ENCODE measurements around the gene SLC43A1.
A peak's percentile ranks its signal among the peaks of the same experiment; 100 is the strongest.

Gene SLC43A1

DNA sequence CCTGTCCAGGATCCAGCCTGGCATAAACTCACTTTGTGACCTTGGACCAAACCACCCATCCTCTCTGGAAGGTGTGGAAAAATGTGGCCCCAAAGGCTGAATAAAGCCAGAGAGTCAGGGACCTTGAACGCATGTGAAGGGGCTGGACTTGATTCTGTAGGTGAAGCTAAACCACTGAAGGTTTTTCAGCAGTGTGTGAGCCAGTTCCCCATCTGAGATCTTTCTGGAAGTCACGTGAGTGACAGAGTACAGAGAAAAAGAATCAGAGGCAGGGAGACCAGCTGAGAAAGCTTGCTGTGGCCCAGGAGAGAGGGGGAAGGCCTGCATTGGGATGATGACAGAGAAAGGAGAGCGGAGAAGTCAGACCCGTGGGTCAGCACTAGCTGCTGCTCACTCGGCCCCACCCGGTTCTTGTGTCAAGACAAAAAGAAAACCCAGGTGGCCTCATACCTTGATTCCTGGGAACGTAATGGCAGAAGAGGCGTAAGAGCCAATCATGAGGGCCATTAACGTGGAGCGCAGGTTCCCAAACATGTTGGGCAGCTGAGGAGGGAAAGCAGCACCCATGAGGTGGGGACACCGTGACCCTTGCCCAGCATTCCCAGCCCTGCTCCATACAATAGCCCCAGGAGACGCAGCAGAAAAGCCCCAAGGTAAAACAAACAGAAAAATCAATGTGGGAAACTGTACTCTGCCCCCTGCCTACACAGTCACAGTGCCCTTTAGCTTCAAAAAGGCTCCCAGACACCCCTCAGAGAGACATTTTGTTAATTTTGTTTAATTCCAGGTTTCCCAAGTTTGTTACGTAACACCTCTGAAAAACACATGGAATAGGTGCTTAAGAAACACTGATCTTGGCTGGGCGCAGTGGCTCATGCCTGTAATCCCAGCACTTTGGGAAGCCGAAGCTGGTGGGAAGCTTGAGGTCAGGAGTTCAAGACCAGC is 17.9 kb downstream of the SLC43A1 start:
- no peak for DNase-seq

GRCh38 chr11:57496109-57496820 is 19.2 kb downstream of the SLC43A1 start:
- no peak for DNase-seq

DNA sequence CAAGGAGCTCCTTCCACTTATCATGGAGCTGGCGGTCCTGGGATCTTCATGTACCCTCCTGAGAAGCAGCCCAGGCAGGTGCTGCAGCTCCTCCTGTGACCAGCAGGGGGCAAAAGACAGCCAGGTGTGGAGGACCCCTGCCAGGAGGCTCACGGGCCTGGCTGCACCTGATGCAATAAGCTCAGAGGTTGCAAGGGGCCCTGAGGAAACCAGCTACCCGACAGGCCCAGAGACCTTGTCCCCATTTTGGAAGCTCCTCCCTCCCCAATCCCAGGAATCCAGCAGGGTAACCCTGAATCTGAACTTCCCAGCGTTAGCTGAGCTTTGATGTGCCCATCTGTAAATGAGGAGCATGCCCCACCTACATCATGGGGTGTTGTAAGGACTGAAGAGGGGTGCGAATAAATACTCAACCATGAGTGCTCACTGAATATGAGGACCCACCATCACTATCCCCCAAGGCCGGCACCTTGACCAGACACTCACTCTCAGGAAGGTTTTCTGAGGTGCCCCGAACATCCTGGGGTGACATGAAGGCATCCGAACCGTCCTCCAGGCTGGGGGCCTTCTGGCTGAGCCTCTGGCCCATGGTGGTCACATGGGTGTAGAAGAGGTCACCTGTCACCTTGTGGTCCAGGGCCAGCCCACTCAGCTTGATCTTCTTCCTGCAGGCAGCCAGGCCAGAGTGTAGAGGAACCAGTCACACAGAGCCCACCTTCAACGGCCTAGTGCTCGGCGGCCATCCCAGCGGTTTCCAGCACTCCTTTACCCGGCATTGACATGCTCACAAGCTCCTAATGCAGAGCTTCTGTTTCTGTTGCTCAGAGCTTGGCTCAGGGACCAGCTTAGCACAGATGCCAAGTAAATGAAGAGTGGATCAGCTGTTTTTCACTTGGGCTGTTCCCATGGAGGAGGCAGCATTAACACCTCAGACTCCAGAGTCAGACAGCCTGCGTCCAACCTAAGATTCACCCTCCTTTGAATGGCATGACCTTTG is 21.7 kb downstream of the SLC43A1 start:
- peak; percentile 54 for DNase-seq

GRCh38 chr11:57491371-57492061 is 24.0 kb downstream of the SLC43A1 start:
- peak; percentile 74 for DNase-seq

- no peak for DNase-seq
These were observed 24.9 kb downstream of the SLC43A1 start for GRCh38 chr11:57490456-57491248.

DNA sequence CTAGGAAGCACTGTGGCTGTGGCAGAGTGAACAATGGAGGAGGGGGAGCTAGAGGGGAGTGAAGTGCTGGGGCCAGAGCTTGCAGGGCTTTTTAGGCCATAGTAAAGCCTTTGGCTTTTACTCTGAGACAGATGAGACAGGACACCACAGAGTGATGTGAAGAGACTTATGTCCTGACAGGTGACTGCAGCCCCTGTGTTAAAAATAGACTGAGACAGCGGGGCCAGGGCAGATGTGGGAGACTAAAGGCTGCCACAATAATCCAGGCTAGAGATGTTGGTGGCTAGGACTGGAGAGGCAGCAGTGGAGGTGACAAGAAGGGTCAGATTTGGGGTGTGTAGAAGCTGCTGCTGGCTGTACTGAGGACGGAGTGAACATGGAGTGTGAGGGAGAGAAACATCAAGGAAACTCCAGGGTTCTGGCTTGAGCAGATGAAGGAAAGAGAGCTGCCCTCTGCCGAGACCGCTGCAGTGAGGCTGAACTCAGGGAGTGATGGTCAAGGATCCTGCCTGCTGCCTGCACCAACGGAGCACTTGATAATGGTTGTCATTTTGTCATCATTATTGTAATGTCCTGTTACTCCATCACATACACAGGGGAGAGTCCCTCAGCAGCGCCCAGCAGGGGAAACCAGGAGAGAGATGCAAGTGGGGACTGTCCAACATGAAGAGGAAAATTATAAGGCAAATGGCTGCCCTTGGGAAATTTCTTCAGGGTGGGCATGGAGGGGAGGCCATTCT is 27.4 kb downstream of the SLC43A1 start:
- no peak for DNase-seq

- no peak for DNase-seq
These were observed 28.3 kb downstream of the SLC43A1 start for GRCh38 chr11:57487021-57487778.

DNA sequence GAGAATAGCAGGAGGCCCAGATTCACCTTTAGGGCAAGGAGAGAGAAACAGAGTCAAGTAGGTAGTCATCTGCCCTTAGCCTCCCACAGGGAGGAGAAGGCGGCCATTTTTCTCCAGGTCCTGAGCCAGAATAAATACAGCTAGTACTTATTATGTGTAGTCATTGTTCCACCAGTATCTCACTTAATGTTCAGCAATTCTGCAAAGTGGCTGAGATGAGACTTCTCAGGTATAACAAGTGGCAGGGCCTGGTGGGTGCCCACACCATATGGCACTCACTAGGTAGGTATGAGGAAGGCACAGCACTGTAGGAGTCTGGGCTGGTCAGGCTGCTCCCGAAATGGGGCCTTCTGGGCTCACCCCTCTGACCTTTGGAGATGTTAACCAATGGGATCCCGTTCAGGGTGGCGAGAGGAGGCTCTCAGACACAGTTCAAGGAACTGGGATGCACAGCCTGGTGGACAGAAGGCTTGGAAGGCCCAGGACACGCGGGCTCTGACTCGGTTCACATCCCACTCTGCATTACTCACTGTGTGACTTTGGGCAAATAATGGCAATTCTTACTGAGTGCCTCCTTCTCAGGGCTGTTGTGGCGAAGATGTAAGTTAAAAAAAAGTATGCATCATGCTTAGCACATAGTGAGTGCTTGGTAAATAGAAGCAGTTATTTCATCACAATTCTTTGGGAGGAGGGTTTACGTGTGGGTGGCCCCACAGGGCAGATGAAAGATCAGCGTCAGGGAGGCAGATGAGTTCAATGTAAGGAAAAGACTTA is 30.1 kb downstream of the SLC43A1 start:
- no peak for DNase-seq

DNA sequence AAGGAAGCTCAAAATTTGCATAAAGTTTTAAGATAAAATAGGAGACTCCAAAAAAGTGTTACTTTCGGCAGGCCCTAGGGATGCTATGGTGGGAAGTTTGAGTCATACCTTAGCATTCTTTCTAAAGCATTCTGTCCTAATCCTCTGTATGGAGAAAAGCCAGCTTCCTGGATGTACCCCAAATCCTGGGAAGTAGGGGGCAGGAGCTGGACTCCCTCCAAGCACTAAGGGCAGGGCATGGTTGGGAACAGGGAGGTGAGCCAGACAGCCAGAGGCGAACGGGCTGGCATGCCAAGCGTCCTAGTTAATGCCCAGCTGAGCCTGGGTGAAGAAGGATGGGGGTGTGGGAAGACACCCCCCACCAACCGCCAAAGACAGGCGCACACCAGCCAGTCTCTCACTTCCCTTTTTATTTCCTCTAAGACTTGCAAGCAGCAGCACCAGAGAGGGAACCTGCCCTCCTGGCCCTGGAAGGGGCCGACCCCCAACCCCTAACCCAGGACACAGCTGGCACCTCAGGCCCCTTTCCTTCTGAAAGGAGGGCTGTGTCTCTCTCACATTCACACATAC is 31.3 kb downstream of the SLC43A1 start:
- DNase-seq = no peak

- DNase-seq = no peak
These were observed 32.0 kb downstream of the SLC43A1 start for GRCh38 chr11:57483562-57483918.

- peak; percentile 54 for DNase-seq
These were observed 32.5 kb downstream of the SLC43A1 start for GRCh38 chr11:57482782-57483561.

- no peak for DNase-seq
These were observed 33.4 kb downstream of the SLC43A1 start for GRCh38 chr11:57481915-57482781.

GRCh38 chr11:57481315-57481714 is 34.2 kb downstream of the SLC43A1 start:
- no peak for DNase-seq

DNA sequence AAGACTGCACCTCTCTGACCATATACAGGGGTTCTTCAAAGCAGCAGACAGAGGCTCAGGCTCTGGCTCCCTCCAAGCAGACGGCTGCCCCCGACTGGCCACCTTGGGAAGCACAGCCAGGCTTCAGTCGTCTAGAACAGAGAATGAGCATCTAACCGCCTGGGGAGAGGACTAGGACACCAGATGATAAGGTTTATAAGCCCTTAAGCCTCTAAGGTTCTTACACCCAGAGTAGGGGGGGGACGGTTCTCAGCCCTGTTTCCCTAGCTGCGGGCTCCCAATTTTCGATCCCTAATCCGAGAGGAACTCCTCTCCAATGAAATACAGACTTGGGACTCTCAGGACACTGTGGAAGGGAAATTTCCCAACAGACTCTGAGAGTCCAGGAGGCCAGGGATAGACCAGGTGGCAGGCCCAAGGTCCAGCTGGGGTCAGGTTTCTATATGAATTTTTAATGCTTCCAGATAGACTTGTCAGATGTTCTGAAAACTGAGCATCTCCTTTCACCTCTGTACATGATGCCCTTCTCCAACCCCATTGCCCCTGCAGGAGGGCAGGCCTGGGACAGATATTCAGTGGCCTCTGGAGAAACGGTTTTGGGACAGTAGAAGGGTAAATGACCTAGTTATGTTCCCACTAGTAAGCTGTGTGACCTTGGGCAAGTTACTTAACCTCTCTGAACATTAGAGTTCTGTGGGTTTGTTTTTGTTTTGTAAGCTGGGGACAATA is 34.9 kb downstream of the SLC43A1 start:
- peak; percentile 86 for DNase-seq

DNA sequence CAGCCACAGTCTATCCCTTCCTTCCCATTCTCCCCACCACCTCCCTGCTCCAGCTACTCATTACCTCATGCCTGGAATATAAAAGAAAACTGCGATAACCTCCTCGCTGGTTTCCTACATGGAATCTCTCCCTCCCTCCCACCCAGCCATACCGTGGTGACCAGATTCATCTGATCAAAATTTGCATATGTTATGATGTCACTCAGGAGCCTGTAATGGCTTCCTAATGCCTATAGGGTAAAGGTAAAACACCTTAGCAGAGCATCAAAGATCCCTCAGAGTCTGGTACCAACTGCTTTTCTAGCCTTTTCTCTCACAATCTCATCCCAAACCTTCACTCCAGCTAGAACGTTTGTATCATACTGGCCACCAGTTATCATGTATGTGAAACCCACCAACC is 35.6 kb downstream of the SLC43A1 start:
- no peak for DNase-seq

DNA sequence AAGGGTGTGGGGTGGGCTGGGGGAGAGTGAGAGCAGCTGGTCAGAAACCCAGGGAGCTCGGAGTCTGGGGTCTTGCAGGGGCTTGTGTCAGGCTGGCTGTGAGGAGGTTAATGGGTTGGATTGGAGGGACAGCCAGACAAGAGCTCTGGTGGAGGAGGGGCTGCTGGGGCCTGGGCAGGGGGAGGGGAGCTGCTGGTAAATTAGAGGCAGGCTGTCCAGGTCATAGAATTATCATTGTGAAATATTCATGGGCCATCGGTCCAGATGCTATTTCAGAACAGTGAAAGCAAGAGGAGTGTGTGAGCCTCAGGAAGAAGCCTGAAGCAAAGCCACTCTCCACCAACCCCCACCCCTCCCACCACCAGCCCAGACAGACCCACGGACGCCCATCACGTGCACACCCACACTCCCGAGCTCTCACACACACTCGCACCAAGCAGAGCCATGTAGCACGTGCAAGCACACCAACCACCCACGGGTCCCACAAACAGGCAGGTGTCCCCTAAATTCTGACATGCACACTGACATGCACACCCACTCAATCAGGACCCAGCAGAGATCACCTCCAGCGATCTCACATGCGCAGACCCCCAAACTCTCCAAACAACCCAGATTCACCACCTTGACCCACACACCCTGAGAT is 36.4 kb downstream of the SLC43A1 start:
- no peak for DNase-seq

Data from hematopoietic multipotent progenitor cell treated with erythropoietin and hydrocortisone succinate and interleukin-3 and kit ligand, for 8 days (in vitro differentiated cells).